ENCODE measurements around the gene RNF41. TPM values are rescaled to one million over a fixed set of nuclear protein-coding genes. Genes with fewer than 3 reads are reported as not detected.
A peak's percentile ranks its signal among the peaks of the same experiment; 100 is the strongest.

Gene RNF41
- total and polyA plus RNA-seq, 2 of the 13 experiments (the other 11 are each of a cell fraction or from before 2014, with no cell fraction given) = 27.1 to 39.4 TPM

- TF ChIP-seq, protein P1, sequence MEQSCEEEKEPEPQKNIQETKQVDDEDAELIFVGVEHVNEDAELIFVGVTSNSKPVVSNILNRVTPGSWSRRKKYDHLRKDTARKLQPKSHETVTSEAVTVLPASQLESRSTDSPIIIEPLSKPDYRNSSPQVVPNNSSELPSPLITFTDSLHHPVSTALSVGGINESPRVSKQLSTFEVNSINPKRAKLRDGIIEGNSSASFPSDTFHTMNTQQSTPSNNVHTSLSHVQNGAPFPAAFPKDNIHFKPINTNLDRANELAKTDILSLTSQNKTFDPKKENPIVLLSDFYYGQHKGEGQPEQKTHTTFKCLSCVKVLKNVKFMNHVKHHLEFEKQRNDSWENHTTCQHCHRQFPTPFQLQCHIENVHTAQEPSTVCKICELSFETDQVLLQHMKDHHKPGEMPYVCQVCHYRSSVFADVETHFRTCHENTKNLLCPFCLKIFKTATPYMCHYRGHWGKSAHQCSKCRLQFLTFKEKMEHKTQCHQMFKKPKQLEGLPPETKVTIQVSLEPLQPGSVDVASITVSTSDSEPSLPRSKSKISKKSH (CRISPR knock-in tag; IDR thresholded peaks at IDR 0.05; ENCODE audit: borderline replicate concordance) = peak; percentile 66; the same call in 1 of the 2 replicates
- peak; percentile 92 for TF ChIP-seq ETV5 (CRISPR knock-in tag; IDR thresholded peaks at IDR 0.05; ENCODE audit: borderline replicate concordance)
- TF ChIP-seq ZNF619 (CRISPR knock-in tag; IDR thresholded peaks at IDR 0.05) = peak; percentile 43; the same call in 1 of the 2 replicates
- 0 out of 2 replicates have a peak, but pooled peaks have one; percentile 48 for TF ChIP-seq ZNF543 (CRISPR knock-in tag; IDR thresholded peaks at IDR 0.05)
- 0 out of 2 replicates have a peak, but pooled peaks have one; percentile 14 for TF ChIP-seq GMEB2 (CRISPR knock-in tag; IDR thresholded peaks at IDR 0.05; ENCODE audit: low read depth)
- peak; percentile 56; the same call in 1 of the 2 replicates for TF ChIP-seq PITX1 (CRISPR knock-in tag; IDR thresholded peaks at IDR 0.05)
- TF ChIP-seq SOX13 (IDR thresholded peaks at IDR 0.05) = 0 out of 2 replicates have a peak, but pooled peaks have one; percentile 32
- peak in 1 of 2 experiments; percentile 50; a peak in 2 of 4 replicates for TF ChIP-seq SOX13 (CRISPR knock-in tag; conservative IDR thresholded peaks at IDR 0.05 in 1 of 2, IDR thresholded peaks at IDR 0.05 in 1 of 2)
- peak; percentile 35; the same call in 1 of the 2 replicates for TF ChIP-seq ZNF598 (CRISPR knock-in tag; IDR thresholded peaks at IDR 0.05; ENCODE audit: borderline replicate concordance)
- 0 out of 2 replicates have a peak, but pooled peaks have one; percentile 51 for TF ChIP-seq ZFP41 (CRISPR knock-in tag; IDR thresholded peaks at IDR 0.05; ENCODE audit: borderline replicate concordance)
- peak; percentile 74; the same call in 1 of the 2 replicates for TF ChIP-seq MTA1 (CRISPR knock-in tag; IDR thresholded peaks at IDR 0.05; ENCODE audit: borderline replicate concordance)
- peak; percentile 74; the same call in 1 of the 2 replicates for TF ChIP-seq HDAC2 (CRISPR knock-in tag; IDR thresholded peaks at IDR 0.05)
- TF ChIP-seq KDM3A (CRISPR knock-in tag; IDR thresholded peaks at IDR 0.05; ENCODE audit: low read depth) = 0 out of 2 replicates have a peak, but pooled peaks have one; percentile 17
- TF ChIP-seq ZNF33B (CRISPR knock-in tag; IDR thresholded peaks at IDR 0.05) = 0 out of 2 replicates have a peak, but pooled peaks have one; percentile 18
- TF ChIP-seq ZNF777 (CRISPR knock-in tag; IDR thresholded peaks at IDR 0.05) = peak; percentile 64; the same call in 1 of the 2 replicates
- TF ChIP-seq, protein P2, sequence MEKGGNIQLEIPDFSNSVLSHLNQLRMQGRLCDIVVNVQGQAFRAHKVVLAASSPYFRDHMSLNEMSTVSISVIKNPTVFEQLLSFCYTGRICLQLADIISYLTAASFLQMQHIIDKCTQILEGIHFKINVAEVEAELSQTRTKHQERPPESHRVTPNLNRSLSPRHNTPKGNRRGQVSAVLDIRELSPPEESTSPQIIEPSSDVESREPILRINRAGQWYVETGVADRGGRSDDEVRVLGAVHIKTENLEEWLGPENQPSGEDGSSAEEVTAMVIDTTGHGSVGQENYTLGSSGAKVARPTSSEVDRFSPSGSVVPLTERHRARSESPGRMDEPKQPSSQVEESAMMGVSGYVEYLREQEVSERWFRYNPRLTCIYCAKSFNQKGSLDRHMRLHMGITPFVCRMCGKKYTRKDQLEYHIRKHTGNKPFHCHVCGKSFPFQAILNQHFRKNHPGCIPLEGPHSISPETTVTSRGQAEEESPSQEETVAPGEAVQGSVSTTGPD (CRISPR knock-in tag; IDR thresholded peaks at IDR 0.05) = peak; percentile 49; the same call in 1 of the 2 replicates
- TF ChIP-seq SRY (CRISPR knock-in tag; IDR thresholded peaks at IDR 0.05) = peak; percentile 35; the same call in 1 of the 2 replicates
- TF ChIP-seq ZNF790 (CRISPR knock-in tag; IDR thresholded peaks at IDR 0.05; ENCODE audit: borderline replicate concordance) = 0 out of 2 replicates have a peak, but pooled peaks have one; percentile 63
- TF ChIP-seq MEIS2 (CRISPR knock-in tag; IDR thresholded peaks at IDR 0.05) = peak; percentile 51; the same call in 1 of the 2 replicates
- TF ChIP-seq TFDP2 (CRISPR knock-in tag; IDR thresholded peaks at IDR 0.05) = peak; percentile 71
- peak; percentile 92 for TF ChIP-seq GABPB1 (CRISPR knock-in tag; IDR thresholded peaks at IDR 0.05)
- peak; percentile 77 for TF ChIP-seq SAP130 (CRISPR knock-in tag; IDR thresholded peaks at IDR 0.05; ENCODE audit: low read depth)
- peak; percentile 11; the same call in 1 of the 2 replicates for TF ChIP-seq FOXA3 (CRISPR knock-in tag; IDR thresholded peaks at IDR 0.05)
Measured at GRCh38 chr12:56189918-56190694, 31.6 kb downstream of the RNF41 start (continued).

Data from HepG2 (cell line).